ENCODE results near the gene CDK3. TPM values are rescaled to one million over a fixed set of nuclear protein-coding genes. Genes with fewer than 3 reads are reported as not detected.

CDK3 gene
- total RNA-seq, 1 donor: 1.1 TPM

- TF ChIP-seq, protein P1, sequence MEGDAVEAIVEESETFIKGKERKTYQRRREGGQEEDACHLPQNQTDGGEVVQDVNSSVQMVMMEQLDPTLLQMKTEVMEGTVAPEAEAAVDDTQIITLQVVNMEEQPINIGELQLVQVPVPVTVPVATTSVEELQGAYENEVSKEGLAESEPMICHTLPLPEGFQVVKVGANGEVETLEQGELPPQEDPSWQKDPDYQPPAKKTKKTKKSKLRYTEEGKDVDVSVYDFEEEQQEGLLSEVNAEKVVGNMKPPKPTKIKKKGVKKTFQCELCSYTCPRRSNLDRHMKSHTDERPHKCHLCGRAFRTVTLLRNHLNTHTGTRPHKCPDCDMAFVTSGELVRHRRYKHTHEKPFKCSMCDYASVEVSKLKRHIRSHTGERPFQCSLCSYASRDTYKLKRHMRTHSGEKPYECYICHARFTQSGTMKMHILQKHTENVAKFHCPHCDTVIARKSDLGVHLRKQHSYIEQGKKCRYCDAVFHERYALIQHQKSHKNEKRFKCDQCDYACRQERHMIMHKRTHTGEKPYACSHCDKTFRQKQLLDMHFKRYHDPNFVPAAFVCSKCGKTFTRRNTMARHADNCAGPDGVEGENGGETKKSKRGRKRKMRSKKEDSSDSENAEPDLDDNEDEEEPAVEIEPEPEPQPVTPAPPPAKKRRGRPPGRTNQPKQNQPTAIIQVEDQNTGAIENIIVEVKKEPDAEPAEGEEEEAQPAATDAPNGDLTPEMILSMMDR (IDR thresholded peaks at IDR 0.05; ENCODE audit: insufficient read depth, low read length): no peak
- no peak for DNase-seq (ENCODE audit: low read depth)
These were observed 31.6 kb downstream of the CDK3 start for GRCh38 chr17:76032073-76032779.

DNA sequence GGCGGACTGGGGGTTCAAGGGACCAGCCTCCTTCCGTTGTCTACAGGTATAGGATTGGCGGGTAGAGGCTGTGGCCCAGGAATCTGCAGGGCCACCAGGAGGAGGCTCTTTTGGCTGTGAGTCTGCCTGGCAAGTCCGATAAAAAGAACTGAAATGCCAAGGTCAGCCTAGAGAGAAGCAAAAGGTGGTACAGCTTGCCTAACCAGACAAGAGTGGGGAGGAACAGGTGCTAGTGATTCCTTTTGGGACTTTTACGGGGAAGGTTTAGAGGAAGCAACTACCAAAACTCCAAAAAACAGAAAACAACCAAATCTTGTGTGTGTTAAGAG lies 32.1 kb downstream of the CDK3 start:
- TF ChIP-seq, protein P1 (IDR thresholded peaks at IDR 0.05; ENCODE audit: insufficient read depth, low read length): no peak
- no peak for DNase-seq (ENCODE audit: low read depth)
- no peak overlapping the region for H3K4me3 ChIP-seq (ENCODE audit: low read depth, low read length)

More at GRCh38 chr17:76032073-76032779, 31.6 kb downstream of the CDK3 start:
- H3K4me3 ChIP-seq (ENCODE audit: low read depth, low read length): no peak overlapping the region

DNA sequence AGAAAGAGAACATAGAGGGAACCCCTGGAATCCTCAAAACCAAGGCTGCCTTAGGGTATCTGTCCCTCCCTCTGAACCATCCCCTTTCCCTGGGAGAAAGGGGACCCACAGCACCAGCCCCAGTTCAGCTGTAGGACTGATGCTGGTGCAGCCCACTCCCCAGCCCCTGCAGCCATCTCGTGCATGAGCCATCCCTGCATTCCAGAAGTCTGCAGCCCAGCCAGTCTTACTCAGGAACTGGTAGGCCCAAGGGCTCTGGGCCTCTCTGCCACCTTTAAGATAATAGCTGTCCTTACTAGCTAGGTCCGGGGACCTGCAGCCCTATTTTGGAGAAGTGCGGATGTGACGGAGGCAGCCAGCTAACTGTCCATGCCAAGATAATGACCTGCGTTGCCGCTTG lies 32.5 kb downstream of the CDK3 start:
- no peak for DNase-seq (ENCODE audit: low read depth)
- TF ChIP-seq, protein P1 (IDR thresholded peaks at IDR 0.05; ENCODE audit: insufficient read depth, low read length): no peak

GRCh38 chr17:76034428-76035350 lies 34.0 kb downstream of the CDK3 start:
- no peak overlapping the region for H3K4me3 ChIP-seq (ENCODE audit: low read depth, low read length)
- TF ChIP-seq, protein P1 (IDR thresholded peaks at IDR 0.05; ENCODE audit: insufficient read depth, low read length): no peak
- DNase-seq (ENCODE audit: low read depth): no peak

More for the DNA sequence above, 32.5 kb downstream of the CDK3 start:
- H3K4me3 ChIP-seq (ENCODE audit: low read depth, low read length): no peak overlapping the region

- H3K4me3 ChIP-seq (ENCODE audit: low read depth, low read length): no peak overlapping the region
- TF ChIP-seq, protein P1 (IDR thresholded peaks at IDR 0.05; ENCODE audit: insufficient read depth, low read length): no peak
- DNase-seq (ENCODE audit: low read depth): peak; percentile 15
These were observed 36.0 kb downstream of the CDK3 start for GRCh38 chr17:76036497-76037261.

- no peak for DNase-seq (ENCODE audit: low read depth)
- TF ChIP-seq, protein P1 (IDR thresholded peaks at IDR 0.05; ENCODE audit: insufficient read depth, low read length): no peak
- H3K4me3 ChIP-seq (ENCODE audit: low read depth, low read length): no peak overlapping the region
These were observed 37.4 kb downstream of the CDK3 start for GRCh38 chr17:76038050-76038449.
